NCI-H1436 (cell line): ENCODE measurements around the gene TPRKB.
"Not testable (repeated sequence)": the region's sequence is repeated elsewhere in the genome, so short reads cannot be mapped to it uniquely, and the experiment has no call there.

Experiments used
- DNase-seq: peaks from one replicate; lab custom pipeline; 2025; lab: John Stamatoyannopoulos, UW

TPRKB gene

DNA sequence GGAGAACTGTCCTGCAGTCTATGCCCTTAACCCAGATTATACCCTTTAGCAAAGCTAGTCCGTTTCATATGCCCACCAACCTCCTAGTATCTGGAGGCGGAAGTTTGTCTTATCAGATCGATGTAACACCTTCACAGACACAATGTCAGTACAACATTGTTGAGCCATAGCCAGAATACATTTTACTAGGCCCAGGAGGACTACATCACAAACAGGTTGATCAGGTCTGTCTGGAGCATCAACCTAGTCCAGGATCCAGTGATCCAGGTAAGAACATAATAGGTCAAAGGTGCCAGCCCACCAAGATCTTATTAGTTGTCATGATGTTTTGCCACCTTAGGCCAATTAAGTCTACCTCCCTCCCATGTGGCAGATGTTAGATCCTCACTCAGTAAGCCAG, 2.0 kb upstream of the TPRKB start:
- DNase-seq = no peak

DNA sequence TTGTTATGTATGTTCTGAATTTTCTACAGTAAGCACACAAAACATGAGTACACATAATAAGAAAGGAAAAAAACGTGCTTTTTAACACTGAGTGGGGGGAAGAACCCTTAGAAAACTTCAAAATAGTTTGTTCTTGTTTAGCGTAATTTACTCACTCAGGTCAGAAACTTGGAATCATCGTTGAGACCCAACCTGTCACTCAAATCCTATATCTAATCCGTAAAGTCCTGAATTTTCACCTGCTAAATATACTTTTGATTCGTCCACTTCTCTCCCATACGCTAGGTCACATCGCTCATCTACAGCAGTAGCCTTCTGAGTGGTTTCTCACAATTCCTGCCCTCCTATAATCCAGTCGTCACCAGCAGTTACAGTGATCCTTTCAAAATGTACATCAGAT, 767 bp downstream of the TPRKB start:
- DNase-seq = no peak

DNA sequence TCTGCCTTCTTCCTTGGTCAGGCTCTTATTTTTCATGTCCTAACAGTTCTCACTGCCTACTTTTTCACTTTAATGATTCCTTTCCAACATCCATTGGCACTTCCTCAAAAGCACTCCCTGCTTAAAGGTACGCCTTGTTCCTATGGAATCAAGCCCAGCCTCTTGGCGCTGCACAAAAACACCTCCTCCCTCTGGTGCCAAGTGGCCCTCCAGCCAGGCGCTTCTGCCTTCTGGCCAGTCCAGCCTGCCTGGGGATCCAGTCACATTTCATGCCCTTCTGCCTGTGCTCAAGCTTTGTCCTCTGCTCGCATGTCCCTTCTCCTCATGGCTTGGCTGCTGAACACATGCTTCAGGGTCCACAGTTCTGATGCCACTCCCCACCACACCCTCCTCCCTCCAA, 6.3 kb downstream of the TPRKB start:
- DNase-seq = no peak

GRCh38 chr2:73728711-73729110, 8.4 kb downstream of the TPRKB start:
- DNase-seq = no peak

DNA sequence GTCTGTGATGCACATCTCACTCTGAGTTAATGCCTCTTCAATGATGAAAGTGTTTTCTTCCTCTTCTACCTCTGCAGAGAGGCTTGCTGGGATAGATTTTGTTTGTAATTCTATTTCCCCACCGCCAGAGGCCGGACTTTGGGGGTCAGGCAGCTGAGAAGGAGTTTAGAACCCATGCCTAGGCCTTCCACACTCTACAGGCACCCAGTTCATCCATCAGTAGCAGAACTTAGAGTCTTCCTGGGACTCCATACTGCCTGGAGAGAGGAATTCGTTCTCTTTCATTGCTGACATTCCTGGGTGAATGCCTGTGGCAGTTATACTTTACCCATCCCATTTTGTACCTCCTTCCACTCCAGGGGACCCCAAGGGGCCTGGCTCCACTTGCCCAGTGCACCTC, 9.1 kb downstream of the TPRKB start:
- no peak for DNase-seq

DNA sequence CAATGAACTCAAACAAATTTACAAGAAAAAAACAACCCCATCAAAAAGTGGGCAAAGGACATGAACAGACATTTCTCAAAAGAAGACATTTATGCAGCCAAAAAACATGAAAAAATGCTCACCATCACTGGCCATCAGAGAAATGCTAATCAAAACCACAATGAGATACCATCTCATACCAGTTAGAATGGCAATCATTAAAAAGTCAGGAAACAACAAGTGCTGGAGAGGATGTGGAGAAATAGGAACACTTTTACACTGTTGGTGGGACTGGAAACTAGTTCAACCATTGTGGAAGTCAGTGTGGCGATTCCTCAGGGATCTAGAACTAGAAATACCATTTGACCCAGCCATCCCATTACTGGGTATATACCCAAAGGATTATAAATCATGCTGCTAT, 10.5 kb downstream of the TPRKB start:
- DNase-seq = not testable (repeated sequence)

DNA sequence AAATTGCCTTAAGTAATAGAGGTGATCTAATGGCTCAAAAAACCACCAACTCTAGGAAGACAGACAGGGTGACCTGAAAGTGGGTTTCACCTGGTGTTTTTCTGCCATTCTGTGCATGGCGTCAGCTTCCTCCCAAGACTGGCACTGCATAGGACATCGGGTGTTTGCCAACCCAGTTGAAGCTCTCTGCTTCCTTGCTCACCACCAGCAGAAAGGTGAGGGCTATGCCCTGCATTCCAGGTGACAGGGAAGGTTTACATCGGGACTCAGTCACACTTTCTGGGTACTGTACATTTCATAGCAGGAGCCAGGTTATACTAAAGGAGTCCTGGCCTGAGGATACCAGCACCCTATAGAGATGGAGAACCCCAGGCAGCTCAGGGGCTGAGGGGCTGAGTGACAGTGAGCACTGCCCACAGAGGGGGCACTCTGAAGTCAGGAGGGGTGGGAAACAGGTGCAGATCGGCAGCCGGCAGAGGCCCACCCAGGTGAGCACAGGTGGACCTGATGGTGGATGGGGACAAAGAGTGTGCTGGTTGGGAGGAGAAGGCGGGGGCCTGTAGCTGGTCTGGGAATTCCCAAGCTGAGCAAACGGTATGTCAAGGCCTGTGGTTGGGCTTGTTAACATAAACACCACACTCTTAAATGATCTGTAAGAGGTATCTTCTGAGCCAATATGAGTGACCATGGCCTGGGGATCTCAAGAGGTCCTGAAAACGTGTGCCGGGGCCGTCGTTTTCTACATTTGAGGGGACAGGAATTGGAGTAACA, 18.1 kb downstream of the TPRKB start:
- no peak for DNase-seq

GRCh38 chr2:73718421-73718820, 18.7 kb downstream of the TPRKB start:
- DNase-seq = no peak

GRCh38 chr2:73717695-73718094, 19.4 kb downstream of the TPRKB start:
- DNase-seq = not testable (repeated sequence)

DNA sequence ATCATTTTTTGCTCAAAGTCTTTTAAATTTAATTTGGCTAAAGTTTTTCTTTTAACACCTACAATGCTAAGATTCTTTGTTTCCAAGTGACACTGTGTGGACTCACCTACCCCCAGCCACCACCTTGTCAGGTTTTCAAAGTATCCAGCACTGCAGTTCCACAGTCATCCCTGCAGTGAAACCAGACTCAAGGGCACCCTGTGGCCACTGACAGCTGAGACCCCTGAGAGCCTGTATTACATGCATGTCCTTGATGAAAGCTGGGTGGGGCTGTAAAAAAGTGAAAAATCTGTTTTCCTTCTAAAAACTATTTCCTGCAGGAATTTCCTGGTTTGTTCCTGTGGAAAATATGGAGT, 19.9 kb downstream of the TPRKB start:
- DNase-seq = no peak

DNA sequence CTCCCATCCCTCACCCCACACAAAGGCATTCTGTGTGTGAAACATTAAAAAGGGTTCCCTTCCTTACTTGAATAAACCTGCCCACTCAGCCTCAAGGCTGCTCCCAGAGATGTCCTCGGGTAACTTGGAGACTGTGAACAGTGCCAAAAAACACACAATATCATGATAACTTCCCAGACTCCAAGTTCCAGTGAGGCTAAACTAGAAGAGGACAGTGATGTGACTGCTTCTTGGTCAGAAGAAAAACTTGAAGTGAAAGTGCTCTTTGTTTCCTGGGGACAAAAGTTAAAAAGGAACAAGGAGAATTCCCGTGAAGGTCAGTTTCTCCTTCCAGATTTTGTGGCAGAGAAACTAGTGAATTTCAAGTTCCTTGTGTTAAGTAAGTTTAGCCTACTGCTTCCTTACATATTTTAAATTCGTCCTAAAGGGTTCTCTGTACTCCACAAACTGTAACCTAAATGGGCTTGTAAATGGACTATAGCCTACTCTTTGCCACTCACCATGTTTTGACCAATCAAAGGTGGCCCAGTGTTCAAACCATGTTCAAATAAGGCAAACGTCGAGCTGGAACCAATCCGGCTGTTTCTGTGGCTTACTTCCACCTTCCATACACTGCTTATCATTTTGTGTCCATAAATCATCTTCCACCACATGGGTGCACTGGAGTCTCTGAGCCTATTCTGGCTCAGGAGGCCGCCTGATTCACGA, 20.4 kb downstream of the TPRKB start:
- DNase-seq = no peak

DNA sequence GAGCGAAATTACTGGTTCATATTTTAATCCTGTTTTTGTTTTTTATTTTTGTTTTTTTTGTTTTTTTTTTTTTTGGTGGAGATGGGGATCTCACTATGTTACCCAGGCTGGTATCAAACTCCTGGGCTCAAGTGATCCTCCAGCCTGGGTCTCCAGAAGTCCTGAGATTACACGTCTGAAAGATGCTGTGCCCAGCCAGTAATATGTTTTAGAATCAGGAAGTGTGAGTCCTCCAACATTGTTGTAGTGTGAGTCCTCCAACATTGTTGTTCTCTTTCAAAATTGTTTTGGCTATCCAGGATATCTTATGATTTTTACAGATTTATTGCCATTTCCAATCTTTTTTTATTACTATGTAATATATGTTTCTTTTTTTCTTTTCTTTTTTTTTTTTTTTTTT, 23.1 kb downstream of the TPRKB start:
- no peak for DNase-seq

GRCh38 chr2:73708527-73708926, 28.6 kb downstream of the TPRKB start:
- DNase-seq = no peak

DNA sequence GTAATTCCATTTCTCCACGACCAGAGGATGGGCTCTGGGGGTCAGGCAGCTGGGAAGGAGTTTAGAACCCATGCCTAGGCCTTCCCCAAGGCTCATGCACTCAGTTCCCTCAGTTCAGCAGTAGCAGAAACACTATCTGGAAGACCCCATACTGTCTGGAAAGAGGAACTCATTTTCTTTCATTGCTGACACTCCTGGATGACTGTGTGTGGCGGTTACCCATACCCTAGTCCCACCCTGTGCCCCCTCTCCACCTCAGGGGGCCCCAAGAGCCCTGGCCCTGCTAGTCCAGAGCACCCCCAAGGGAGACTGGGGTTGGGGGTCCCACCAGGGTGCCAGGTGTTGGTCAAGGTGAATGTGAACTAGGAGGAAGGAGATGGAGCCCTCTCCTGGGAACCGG, 29.5 kb downstream of the TPRKB start:
- no peak for DNase-seq

- DNase-seq = no peak
Observed at GRCh38 chr2:73707058-73707457, 30.1 kb downstream of the TPRKB start.

DNA sequence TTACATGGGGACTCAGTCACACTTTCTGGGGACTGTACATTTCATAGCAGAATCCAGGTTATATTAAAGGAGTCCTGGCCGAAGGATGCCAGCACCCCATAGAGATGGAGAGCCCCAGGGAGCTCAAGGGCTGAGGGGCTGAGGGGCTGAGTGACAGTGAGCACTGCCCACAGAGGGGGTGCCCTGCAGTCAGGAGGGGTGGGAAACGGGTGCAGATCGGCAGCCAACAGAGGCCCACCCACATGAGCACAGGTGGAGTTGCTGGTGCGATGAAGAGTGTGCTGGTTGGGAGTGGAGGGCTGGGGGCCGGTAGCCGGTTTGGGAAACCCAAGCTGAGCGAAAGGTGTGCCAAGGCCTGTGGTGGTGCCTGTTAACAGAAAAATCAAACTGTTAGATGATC, 32.1 kb downstream of the TPRKB start:
- no peak for DNase-seq

DNA sequence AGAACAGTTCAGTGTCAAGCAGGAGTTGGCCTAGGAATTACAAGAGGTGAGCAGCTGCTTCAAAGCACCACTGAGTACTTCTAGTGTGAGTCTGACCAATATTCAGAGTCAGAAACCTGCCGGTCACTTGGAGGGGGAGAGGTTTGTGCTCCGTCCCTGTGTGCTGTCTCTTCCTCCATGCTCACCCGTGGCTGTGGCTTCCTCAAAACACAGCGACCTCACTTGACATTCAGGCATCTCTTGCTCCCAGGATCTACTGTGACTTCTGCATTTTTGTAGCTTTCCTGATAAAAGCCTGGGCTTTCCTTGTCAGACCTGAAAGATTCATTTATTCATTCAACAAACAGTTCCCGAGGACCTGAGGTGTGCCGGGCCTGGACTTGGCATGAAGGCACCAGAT, 32.9 kb downstream of the TPRKB start:
- no peak for DNase-seq

- no peak for DNase-seq
Observed at GRCh38 chr2:73703675-73704074, 33.5 kb downstream of the TPRKB start.

GRCh38 chr2:73702852-73703493, 34.2 kb downstream of the TPRKB start:
- DNase-seq = not testable (repeated sequence)

GRCh38 chr2:73701968-73702665, 35.0 kb downstream of the TPRKB start:
- DNase-seq = no peak

DNA sequence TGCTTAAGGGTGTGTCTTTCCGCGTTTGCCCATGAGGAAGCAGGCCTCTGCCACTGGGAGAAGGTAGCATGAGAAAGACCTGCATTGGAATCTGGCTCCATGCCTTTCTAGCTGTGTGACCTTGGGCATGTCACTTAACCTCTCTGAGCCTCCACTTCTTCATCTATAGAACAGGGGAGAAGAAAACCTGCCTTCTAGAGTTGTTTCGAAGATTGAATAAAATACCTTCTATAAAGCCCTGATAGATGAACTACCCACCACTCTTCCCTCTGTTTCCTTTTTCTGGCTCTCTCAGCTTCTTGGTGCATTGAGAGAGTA, 35.7 kb downstream of the TPRKB start:
- not testable (repeated sequence) for DNase-seq

DNA sequence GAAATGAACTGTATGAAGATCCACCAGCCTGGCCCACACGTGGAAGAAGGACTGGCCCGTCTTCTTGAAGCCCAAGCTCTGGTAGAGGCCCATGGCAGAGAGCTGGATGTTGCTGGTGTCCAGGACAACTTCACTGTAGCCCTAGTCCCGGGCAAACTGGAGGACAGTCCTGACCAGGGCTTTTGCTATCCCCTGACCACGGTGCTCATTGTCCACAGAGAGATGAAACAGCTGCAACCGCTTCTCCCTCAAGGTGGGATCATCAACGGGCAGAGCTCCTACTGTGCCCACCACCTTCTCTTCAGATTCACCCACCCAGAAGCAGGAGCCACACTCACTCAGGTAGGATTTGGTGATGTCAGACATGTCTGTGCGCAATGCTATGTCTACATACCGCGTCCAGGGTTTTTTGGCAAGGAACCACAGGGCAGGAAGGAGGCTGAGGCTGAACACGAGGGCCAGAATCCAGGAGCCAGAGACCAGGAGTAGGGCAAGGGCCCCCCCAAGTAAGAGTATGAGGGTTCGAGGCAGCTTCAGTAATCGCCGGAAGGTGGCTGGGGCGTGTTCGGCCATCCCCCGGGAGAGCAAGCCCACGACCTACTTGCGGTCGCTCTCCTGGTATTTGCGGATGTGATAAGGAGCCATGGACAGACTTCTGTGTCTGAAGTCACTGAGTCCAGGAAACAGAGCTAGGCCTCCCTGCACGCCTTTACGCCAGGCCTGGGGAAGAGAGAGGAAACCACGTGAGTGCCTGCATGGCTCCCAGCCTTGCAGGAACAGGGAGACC, 36.3 kb downstream of the TPRKB start:
- DNase-seq = no peak
